H9 (cell line): ENCODE data around the gene SCO2. TPM values are rescaled to one million over a fixed set of nuclear protein-coding genes. Genes with fewer than 3 reads are reported as not detected.

ENCODE experiments used
- DNase-seq: peaks from one replicate; pipeline ENCODE4 v3.0.0-alpha.2; 2017
- H2AFZ ChIP-seq: one replicate; pipeline ENCODE4 v1.6.1; 2013; ENCODE audit warnings: mild to moderate bottlenecking, low read length, control low read depth, moderate library complexity
- H2AK5ac ChIP-seq: 2 replicates; pipeline ENCODE4 v1.6.1; 2013; ENCODE audit warnings: low read length, control low read depth, mixed read lengths; ENCODE audit not compliant: insufficient read length
- H2BK120ac ChIP-seq: one replicate; pipeline ENCODE4 v1.6.1; 2013; ENCODE audit warnings: low read depth, mild to moderate bottlenecking, low read length, control low read depth, inconsistent platforms; ENCODE audit not compliant: poor library complexity, severe bottlenecking
- H2BK12ac ChIP-seq: 2 replicates; pipeline ENCODE4 v1.6.1; 2013; ENCODE audit warnings: low read length, control low read depth, mixed read lengths, low read depth; ENCODE audit not compliant: insufficient read length
- H2BK15ac ChIP-seq: 2 replicates; pipeline ENCODE4 v1.6.1; 2013; ENCODE audit warnings: low read depth, low read length, control low read depth
- H2BK20ac ChIP-seq: one replicate; pipeline ENCODE4 v1.6.1; 2013; ENCODE audit warnings: low read depth, mild to moderate bottlenecking, low read length, control low read depth, inconsistent platforms; ENCODE audit not compliant: poor library complexity, severe bottlenecking
- H2BK5ac ChIP-seq: 2 replicates; pipeline ENCODE4 v1.6.1; 2013; ENCODE audit warnings: low read length, control low read depth, mixed read lengths; ENCODE audit not compliant: insufficient read length
- H3K14ac ChIP-seq: 2 replicates; pipeline ENCODE4 v1.6.1; 2013; ENCODE audit warnings: low read length, control low read depth; ENCODE audit not compliant: insufficient read depth
- H3K18ac ChIP-seq: 2 replicates; pipeline ENCODE4 v1.6.1; 2013; ENCODE audit warnings: low read depth, mild to moderate bottlenecking, mixed read lengths, low read length, control low read depth; ENCODE audit not compliant: insufficient read length
- H3K23ac ChIP-seq: 2 replicates; pipeline ENCODE4 v1.6.1; 2013; ENCODE audit warnings: low read length, control low read depth, mixed read lengths, low read depth; ENCODE audit not compliant: insufficient read length
- H3K23me2 ChIP-seq: 2 replicates; pipeline ENCODE4 v1.6.1; 2013; ENCODE audit warnings: low read depth, mild to moderate bottlenecking, mixed read lengths, low read length, control low read depth; ENCODE audit not compliant: insufficient read length, poor library complexity, severe bottlenecking
- H3K27ac ChIP-seq: 2 replicates; pipeline ENCODE4 v1.5.1; 2013; ENCODE audit warnings: low read length, control low read depth, mixed read lengths, low read depth; ENCODE audit not compliant: insufficient read length
- H3K27me3 ChIP-seq: 2 replicates; pipeline ENCODE4 v1.6.1; 2013; ENCODE audit warnings: low read length, control low read depth, inconsistent platforms; ENCODE audit not compliant: insufficient read depth
- H3K4ac ChIP-seq: 2 replicates; pipeline ENCODE4 v1.6.1; 2013; ENCODE audit warnings: low read depth, mild to moderate bottlenecking, control low read depth, inconsistent platforms, low read length, moderate library complexity
- H3K4me1 ChIP-seq: 2 replicates; pipeline ENCODE4 v1.6.1; 2013; ENCODE audit warnings: low read length, control low read depth, inconsistent platforms; ENCODE audit not compliant: insufficient read depth
- H3K4me2 ChIP-seq: 2 replicates; pipeline ENCODE4 v1.6.1; 2013; ENCODE audit warnings: low read length, control low read depth, mixed read lengths; ENCODE audit not compliant: insufficient read length, insufficient read depth
- H3K56ac ChIP-seq: 2 replicates; pipeline ENCODE4 v1.6.1; 2013; ENCODE audit warnings: low read depth, mild to moderate bottlenecking, mixed read lengths, low read length, control low read depth; ENCODE audit not compliant: insufficient read length
- H3K79me1 ChIP-seq: 2 replicates; pipeline ENCODE4 v1.6.1; 2013; ENCODE audit warnings: low read depth, mild to moderate bottlenecking, moderate library complexity, low read length, control low read depth, inconsistent platforms; ENCODE audit not compliant: insufficient read depth, poor library complexity, severe bottlenecking
- H3K79me2 ChIP-seq: 2 replicates; pipeline ENCODE4 v1.6.1; 2013; ENCODE audit warnings: low read length, control low read depth, inconsistent platforms; ENCODE audit not compliant: insufficient read depth
- H3K9ac ChIP-seq: 2 replicates; pipeline ENCODE4 v1.6.1; 2013; ENCODE audit warnings: low read length, control low read depth, mixed read lengths; ENCODE audit not compliant: insufficient read length; ENCODE audit errors: extremely low read depth
- H3K9me3 ChIP-seq: one replicate; pipeline ENCODE4 v1.6.1; 2013; ENCODE audit warnings: low read depth, low read length, inconsistent platforms; ENCODE audit not compliant: control insufficient read depth
- H3T11ph ChIP-seq: one replicate; pipeline ENCODE4 v1.6.1; 2013; ENCODE audit warnings: mild to moderate bottlenecking, low read length, control low read depth, inconsistent platforms
- H4K20me1 ChIP-seq: one replicate; pipeline ENCODE4 v1.6.1; 2013; ENCODE audit not compliant: control insufficient read depth, insufficient read length, insufficient read depth
- H4K5ac ChIP-seq: 2 replicates; pipeline ENCODE4 v1.6.1; 2013; ENCODE audit warnings: low read depth, mild to moderate bottlenecking, mixed read lengths, low read length, control low read depth; ENCODE audit not compliant: insufficient read length
- H4K8ac ChIP-seq: replicated peaks from 2 replicates; pipeline ENCODE4 v1.6.1; 2013; ENCODE audit warnings: low read length, control low read depth, mixed read lengths, low read depth; ENCODE audit not compliant: insufficient read length
- H4K91ac ChIP-seq: 2 replicates; pipeline ENCODE4 v1.6.1; 2013; ENCODE audit warnings: low read depth, mild to moderate bottlenecking, moderate library complexity, mixed read lengths, low read length, control low read depth; ENCODE audit not compliant: insufficient read length
- H3K27ac Mint-ChIP-seq, 3 experiments: 2 replicates in 2 of 3; 3 replicates in 1 of 3; pipeline ENCODE4 v1.8.0; 2020 to 2021; ENCODE audit warnings: mixed read lengths in 3 of 3, mild to moderate bottlenecking in 1 of 3, moderate library complexity in 1 of 3
- H3K27me3 Mint-ChIP-seq: 2 replicates; pipeline ENCODE4 v1.8.0; 2021; ENCODE audit warnings: low read depth, mild to moderate bottlenecking, moderate library complexity, mixed read lengths
- H3K36me3 Mint-ChIP-seq, 3 experiments: 2 replicates in 2 of 3; 3 replicates in 1 of 3; pipeline ENCODE4 v1.8.0; 2020 to 2021; ENCODE audit warnings: low read depth in 3 of 3, mixed read lengths in 3 of 3; ENCODE audit not compliant: insufficient read depth in 1 of 3
- H3K4me1 Mint-ChIP-seq, 2 experiments: 2 replicates each; pipeline ENCODE4 v1.8.0; 2020; ENCODE audit warnings: mixed read lengths in 2 of 2
- H3K4me3 Mint-ChIP-seq, 2 experiments: 2 replicates in 1 of 2; 3 replicates in 1 of 2; pipeline ENCODE4 v1.8.0; 2020 to 2021; ENCODE audit warnings: mild to moderate bottlenecking in 2 of 2, mixed read lengths in 2 of 2, moderate library complexity in 1 of 2
- H3K9me3 Mint-ChIP-seq, 2 experiments: 2 replicates in 1 of 2; 3 replicates in 1 of 2; pipeline ENCODE4 v1.8.0; 2020; ENCODE audit warnings: mild to moderate bottlenecking in 2 of 2, mixed read lengths in 2 of 2, moderate library complexity in 1 of 2
- WGBS: extraction: QIAGEN DNeasy Blood & Tissue Kit; methylation state at CpG from one replicate; pipeline ENCODE4 v1.1.7; 2013; ENCODE audit warnings: missing lambda C conversion rate, low lambda C conversion rate, mixed read lengths; ENCODE audit not compliant: insufficient read length; ENCODE audit errors: extremely low coverage; 5-methylcytosine and 5-hydroxymethylcytosine counted together
- total RNA-seq: library from RNA; stranded (reverse); gene quantifications from 2 replicates; pipeline ENCODE4 v1.2.1, GENCODE V29; 2021
- TF ChIP-seq, protein P1 (sequence below): fragments of 200-600 bp; sonication (generic); conservative IDR thresholded peaks from 3 replicates; pipeline ENCODE4 v1.8.0; 2021; ENCODE audit warnings: antibody characterized with exemption, mild to moderate bottlenecking

Gene SCO2
- total RNA-seq, 1 experiment from 2014 or later = 3.3 TPM

DNA sequence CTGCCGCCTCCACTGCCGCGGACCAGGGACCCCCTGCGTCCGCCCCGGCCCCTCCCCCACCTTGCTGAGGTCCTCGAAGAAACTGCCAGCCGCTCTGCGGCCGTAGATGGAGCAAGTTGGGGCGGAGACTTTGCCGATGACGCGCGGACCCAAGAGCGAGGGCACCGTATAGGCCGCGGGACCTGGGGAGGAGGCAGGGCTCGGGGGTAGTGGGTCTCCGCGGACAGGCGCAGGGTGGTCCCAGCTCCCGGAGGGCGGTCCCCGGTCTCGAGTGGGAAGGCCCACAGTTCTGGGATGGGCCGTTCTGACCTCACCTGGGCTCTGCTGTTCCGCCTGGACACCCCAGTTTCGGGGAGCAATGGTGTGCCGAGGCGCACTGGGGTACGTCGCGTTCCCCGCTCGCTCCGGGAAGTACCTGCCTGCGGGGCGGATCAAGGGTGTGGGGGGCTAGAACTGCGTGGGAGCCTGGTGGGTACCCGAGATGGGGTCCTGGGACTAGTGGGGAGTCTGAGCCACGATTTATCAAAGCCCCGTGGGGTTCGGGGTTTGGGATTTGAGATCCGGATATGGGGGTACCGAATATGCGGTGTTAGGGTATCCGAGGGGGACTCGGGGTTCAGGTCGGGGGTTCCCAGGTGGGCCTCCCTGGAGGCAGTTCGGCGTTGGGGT lies 5.6 kb upstream of the SCO2 start:
- Mint-ChIP-seq H3K36me3 (no peaks in the 10 kb centered on the region; a peak in 1 of 7 replicates), H3K4me1 (peaks cover 15 to 20% of the 10 kb centered on the region in 2 experiments), H3K9me3 (no peaks in the 10 kb centered on the region; a peak in 1 of 5 replicates), H3K27me3 (peaks cover 75% of the 10 kb centered on the region), H3K27ac (no peak overlapping the region), H3K4me3 (peak overlapping the region; percentile 56 to 80)
- no peak overlapping the region for H4K8ac ChIP-seq
- no peak overlapping the region for H4K91ac ChIP-seq
- H3K14ac ChIP-seq = no peak overlapping the region
- H3K9ac ChIP-seq = no peak overlapping the region
- H4K20me1 ChIP-seq = no peaks in the 10 kb centered on the region
- H3K18ac ChIP-seq = peak overlapping the region; percentile 27
- no peak overlapping the region for H3K4ac ChIP-seq
- WGBS = no CpG with 5 or more reads among the region's 53 CpGs
- H3K9me3 ChIP-seq = no peaks in the 10 kb centered on the region
- no peak overlapping the region for H3T11ph ChIP-seq
- H4K5ac ChIP-seq = no peak overlapping the region
- H3K79me2 ChIP-seq = no peaks in the 10 kb centered on the region
- H3K79me1 ChIP-seq = no peaks in the 10 kb centered on the region
- H3K27me3 ChIP-seq = peaks cover 37% of the 10 kb centered on the region; the same call in 1 of the 2 replicates
- no peak overlapping the region for H2BK5ac ChIP-seq
- peak; percentile 84 for DNase-seq
- no peak overlapping the region for H2BK20ac ChIP-seq
- no peak overlapping the region for H2BK120ac ChIP-seq
- H2AK5ac ChIP-seq = no peak overlapping the region
- H3K4me1 ChIP-seq = no peaks in the 10 kb centered on the region
- no peak overlapping the region for H2BK15ac ChIP-seq
- no peak overlapping the region for H3K23ac ChIP-seq
- no peak overlapping the region for H2AFZ ChIP-seq
- TF ChIP-seq, protein P1, sequence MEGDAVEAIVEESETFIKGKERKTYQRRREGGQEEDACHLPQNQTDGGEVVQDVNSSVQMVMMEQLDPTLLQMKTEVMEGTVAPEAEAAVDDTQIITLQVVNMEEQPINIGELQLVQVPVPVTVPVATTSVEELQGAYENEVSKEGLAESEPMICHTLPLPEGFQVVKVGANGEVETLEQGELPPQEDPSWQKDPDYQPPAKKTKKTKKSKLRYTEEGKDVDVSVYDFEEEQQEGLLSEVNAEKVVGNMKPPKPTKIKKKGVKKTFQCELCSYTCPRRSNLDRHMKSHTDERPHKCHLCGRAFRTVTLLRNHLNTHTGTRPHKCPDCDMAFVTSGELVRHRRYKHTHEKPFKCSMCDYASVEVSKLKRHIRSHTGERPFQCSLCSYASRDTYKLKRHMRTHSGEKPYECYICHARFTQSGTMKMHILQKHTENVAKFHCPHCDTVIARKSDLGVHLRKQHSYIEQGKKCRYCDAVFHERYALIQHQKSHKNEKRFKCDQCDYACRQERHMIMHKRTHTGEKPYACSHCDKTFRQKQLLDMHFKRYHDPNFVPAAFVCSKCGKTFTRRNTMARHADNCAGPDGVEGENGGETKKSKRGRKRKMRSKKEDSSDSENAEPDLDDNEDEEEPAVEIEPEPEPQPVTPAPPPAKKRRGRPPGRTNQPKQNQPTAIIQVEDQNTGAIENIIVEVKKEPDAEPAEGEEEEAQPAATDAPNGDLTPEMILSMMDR = no peak
- no peak overlapping the region for H3K27ac ChIP-seq
- H3K4me2 ChIP-seq = peak overlapping the region; percentile 34
- H3K23me2 ChIP-seq = peaks cover 18% of the 10 kb centered on the region
- no peak overlapping the region for H3K56ac ChIP-seq
- no peak overlapping the region for H2BK12ac ChIP-seq
